Measurements from ENCODE around the gene FBXW12. TPM values are rescaled to one million over a fixed set of nuclear protein-coding genes. Genes with fewer than 3 reads are reported as not detected.

Gene FBXW12
- total RNA-seq, 1 donor from 2014 or later, result not detected

- no peak for DNase-seq (ENCODE audit: low read depth)
Observed at GRCh38 chr3:48407542-48408099, 35.6 kb downstream of the FBXW12 start.

- no peak for DNase-seq (ENCODE audit: low read depth)
Observed at GRCh38 chr3:48408823-48409281, 36.8 kb downstream of the FBXW12 start.

- no peak for DNase-seq (ENCODE audit: low read depth)
Observed at GRCh38 chr3:48409291-48410201, 37.5 kb downstream of the FBXW12 start.

GRCh38 chr3:48410205-48411040 lies 38.4 kb downstream of the FBXW12 start:
- no peak for DNase-seq (ENCODE audit: low read depth)

GRCh38 chr3:48411041-48411588 lies 39.1 kb downstream of the FBXW12 start:
- no peak for DNase-seq (ENCODE audit: low read depth)

- no peak for DNase-seq (ENCODE audit: low read depth)
Observed at GRCh38 chr3:48411606-48412374, 39.8 kb downstream of the FBXW12 start.

GRCh38 chr3:48412375-48413001 lies 40.5 kb downstream of the FBXW12 start:
- DNase-seq (ENCODE audit: low read depth), result no peak

GRCh38 chr3:48413086-48413485 lies 41.1 kb downstream of the FBXW12 start:
- no peak for DNase-seq (ENCODE audit: low read depth)

- DNase-seq (ENCODE audit: low read depth), result no peak
Observed at GRCh38 chr3:48413611-48414010, 41.6 kb downstream of the FBXW12 start.

- no peak for DNase-seq (ENCODE audit: low read depth)
Observed at GRCh38 chr3:48414376-48415250, 42.6 kb downstream of the FBXW12 start.

- no peak for DNase-seq (ENCODE audit: low read depth)
Observed at GRCh38 chr3:48415251-48415953, 43.4 kb downstream of the FBXW12 start.

GRCh38 chr3:48416091-48416505 lies 44.1 kb downstream of the FBXW12 start:
- no peak for DNase-seq (ENCODE audit: low read depth)

- no peak for DNase-seq (ENCODE audit: low read depth)
Observed at GRCh38 chr3:48416546-48416945, 44.5 kb downstream of the FBXW12 start.

GRCh38 chr3:48417529-48418108 lies 45.6 kb downstream of the FBXW12 start:
- DNase-seq (ENCODE audit: low read depth), result no peak

- no peak for DNase-seq (ENCODE audit: low read depth)
Observed at GRCh38 chr3:48418140-48418539, 46.1 kb downstream of the FBXW12 start.

- no peak for DNase-seq (ENCODE audit: low read depth)
Observed at GRCh38 chr3:48418651-48419050, 46.6 kb downstream of the FBXW12 start.

- no peak for DNase-seq (ENCODE audit: low read depth)
Observed at GRCh38 chr3:48419149-48419548, 47.1 kb downstream of the FBXW12 start.

GRCh38 chr3:48419597-48419996 lies 47.6 kb downstream of the FBXW12 start:
- no peak for DNase-seq (ENCODE audit: low read depth)

GRCh38 chr3:48420561-48420960 lies 48.5 kb downstream of the FBXW12 start:
- DNase-seq (ENCODE audit: low read depth), result no peak
